CD14-positive monocyte (primary cell): ENCODE measurements around the gene ST6GALNAC3. TPM values are rescaled to one million over a fixed set of nuclear protein-coding genes. Genes with fewer than 3 reads are reported as not detected.

Source experiments
- DNase-seq, 3 donors: peaks; one replicate each; pipeline ENCODE4 v3.0.0-alpha.2; 2011 to 2022
- H2AFZ ChIP-seq: 2 replicates; pipeline ENCODE4 v1.6.0; 2012; ENCODE audit warnings: mild to moderate bottlenecking, low read depth, low read length, inconsistent platforms; ENCODE audit not compliant: insufficient read depth, poor library complexity, severe bottlenecking
- H3K27ac ChIP-seq, 2 donors: 1 replicate in 1 of 2; 2 replicates in 1 of 2; pipeline ENCODE4 v1.5.1; 2012 to 2013; ENCODE audit warnings: low read length in 2 of 2, control low read depth in 1 of 2, inconsistent platforms in 1 of 2, low read depth in 1 of 2, mild to moderate bottlenecking in 1 of 2
- H3K27me3 ChIP-seq, 2 donors: one replicate each; pipeline versions ENCODE4 v1.6.0 to v1.6.1; 2011 to 2013; ENCODE audit warnings: low read length in 2 of 2; ENCODE audit not compliant: control insufficient read depth in 2 of 2, insufficient read depth in 2 of 2
- H3K36me3 ChIP-seq, 2 donors: replicated peaks in 1 of 2; 1 replicate in 1 of 2; 2 replicates in 1 of 2; pipeline versions ENCODE4 v1.5.1 to v1.6.1; 2012 to 2013; ENCODE audit warnings: low read length in 2 of 2, control low read depth in 1 of 2, inconsistent platforms in 1 of 2, mild to moderate bottlenecking in 1 of 2; ENCODE audit not compliant: insufficient read depth in 2 of 2, control insufficient read depth in 1 of 2
- H3K4me1 ChIP-seq, 2 donors: 1 replicate in 1 of 2; 2 replicates in 1 of 2; pipeline versions ENCODE4 v1.5.1 to v1.6.1; 2012 to 2013; ENCODE audit warnings: low read length in 2 of 2, control low read depth in 1 of 2, inconsistent platforms in 1 of 2, mild to moderate bottlenecking in 1 of 2, moderate library complexity in 1 of 2; ENCODE audit not compliant: insufficient read depth in 2 of 2, control insufficient read depth in 1 of 2
- H3K4me2 ChIP-seq: replicated peaks from 2 replicates; pipeline ENCODE3; 2012; ENCODE audit warnings: low read length, moderate library complexity, mild to moderate bottlenecking; ENCODE audit not compliant: poor library complexity, severe bottlenecking; ENCODE audit errors: extremely low read depth
- H3K4me3 ChIP-seq, 3 experiments: fragments of 200-600 bp in 1 of 3; sonication (generic) in 1 of 3; replicated peaks in 1 of 3; 1 replicate in 2 of 3; 2 replicates in 1 of 3; pipeline ENCODE4 v1.5.1; 2011 to 2013; ENCODE audit warnings: low read length in 3 of 3, mild to moderate bottlenecking in 3 of 3, control low read depth in 2 of 3, low read depth in 2 of 3, inconsistent platforms in 1 of 3, moderate library complexity in 1 of 3
- H3K79me2 ChIP-seq: 2 replicates; pipeline ENCODE4 v1.6.0; 2012; ENCODE audit warnings: mild to moderate bottlenecking, control low read depth, inconsistent platforms, low read length, moderate library complexity; ENCODE audit not compliant: insufficient read depth
- H3K9ac ChIP-seq: 2 replicates; pipeline ENCODE4 v1.6.0; 2017; ENCODE audit warnings: low read length, mild to moderate bottlenecking; ENCODE audit not compliant: insufficient read depth, poor library complexity, severe bottlenecking
- H3K9me3 ChIP-seq, 2 donors: replicated peaks in 1 of 2; 1 replicate in 1 of 2; 2 replicates in 1 of 2; pipeline versions ENCODE4 v1.5.1 to v1.6.1; 2012 to 2013; ENCODE audit warnings: low read length in 2 of 2, control low read depth in 1 of 2; ENCODE audit not compliant: control insufficient read depth in 1 of 2, insufficient read depth in 1 of 2
- H4K20me1 ChIP-seq: 2 replicates; pipeline ENCODE4 v1.6.0; 2012; ENCODE audit warnings: mild to moderate bottlenecking, low read length, control low read depth, moderate library complexity; ENCODE audit not compliant: insufficient read depth
- H3K27ac Mint-ChIP-seq, 7 donors: one replicate each; pipeline ENCODE4 v1.8.0; 2020; ENCODE audit warnings: mild to moderate bottlenecking in 7 of 7, mixed read lengths in 7 of 7, moderate library complexity in 6 of 7, inconsistent platforms in 2 of 7
- H3K27me3 Mint-ChIP-seq, 3 donors: one replicate each; pipeline ENCODE4 v1.8.0; 2021 to 2022; ENCODE audit warnings: low read depth in 3 of 3, mild to moderate bottlenecking in 3 of 3, mixed read lengths in 3 of 3, moderate library complexity in 3 of 3, inconsistent platforms in 1 of 3
- H3K36me3 Mint-ChIP-seq, 2 donors: one replicate each; pipeline ENCODE4 v1.8.0; 2020; ENCODE audit warnings: mixed read lengths in 2 of 2, inconsistent platforms in 1 of 2, mild to moderate bottlenecking in 1 of 2
- H3K4me1 Mint-ChIP-seq: one replicate; pipeline ENCODE4 v1.8.0; 2020; ENCODE audit warnings: mild to moderate bottlenecking, mixed read lengths
- H3K4me3 Mint-ChIP-seq, 2 donors: one replicate each; pipeline ENCODE4 v1.8.0; 2020; ENCODE audit warnings: mild to moderate bottlenecking in 2 of 2, mixed read lengths in 2 of 2, moderate library complexity in 1 of 2
- H3K9me3 Mint-ChIP-seq, 7 donors: one replicate each; pipeline ENCODE4 v1.8.0; 2020 to 2022; ENCODE audit warnings: mixed read lengths in 7 of 7, mild to moderate bottlenecking in 6 of 7, moderate library complexity in 6 of 7, inconsistent platforms in 2 of 7
- CTCF ChIP-seq: fragments of 200-600 bp; IDR thresholded peaks from one replicate; pipeline ENCODE4 v1.8.0; 2022; ENCODE audit warnings: antibody characterized with exemption, mild to moderate bottlenecking
- WGBS: methylation state at CpG from one replicate; pipeline ENCODE4 v1.1.5; 2013; ENCODE audit warnings: missing lambda C conversion rate; ENCODE audit not compliant: insufficient coverage; 5-methylcytosine and 5-hydroxymethylcytosine counted together
- intact Hi-C, 2 donors: fragments of 100-400 bp; cut with micrococcal nuclease; formaldehyde crosslinking; loops; one replicate each; pipeline versions ENCODE4 v1.15.0 to v1.15.1; 2023
- polyA plus RNA-seq, 3 donors: library from polyadenylated mRNA; depleted of rRNA in 1 of 3; unstranded in 2 of 3; stranded (reverse) in 1 of 3; fragments of 300-500 nt in 2 of 3; fragments of >200 nt in 1 of 3; fragmentation: Illumina TruSeq in 2 of 3; gene quantifications; 1 replicate in 2 of 3; 2 replicates in 1 of 3; pipeline ENCODE4 v1.2.3, GENCODE V29; 2012 to 2021

The ST6GALNAC3 gene
- polyA plus RNA-seq, 3 donors: 6.5 to 9.2 (median 7.6) TPM

- Histone ChIP-seq H3K36me3 (no peaks in the 10 kb centered on the region), H3K4me2 (no peak overlapping the region), H3K79me2 (no peaks in the 10 kb centered on the region), H3K9ac (no peak overlapping the region), H3K4me1 (peaks cover 3 to 6% of the 10 kb centered on the region in 2 donors), H4K20me1 (no peaks in the 10 kb centered on the region), H3K27me3 (no peaks in the 10 kb centered on the region), H3K27ac (no peak overlapping the region), H3K9me3 (no peaks in the 10 kb centered on the region), H2AFZ (no peak overlapping the region), H3K4me3 (no peak overlapping the region)
- H3K9me3 Mint-ChIP-seq: peaks cover 0 to 3% (median 0%) of the 10 kb centered on the region in 7 donors
- DNase-seq: no peak
- H3K27ac Mint-ChIP-seq: no peak overlapping the region
- WGBS: no CpG with 5 or more reads among the region's 1 CpG
- H3K4me1 Mint-ChIP-seq: peaks cover 9% of the 10 kb centered on the region
- no peak for TF ChIP-seq CTCF
- peaks cover 0 to 2% (median 2%) of the 10 kb centered on the region in 3 donors for H3K27me3 Mint-ChIP-seq
- no peak overlapping the region for H3K4me3 Mint-ChIP-seq
- no peaks in the 10 kb centered on the region for H3K36me3 Mint-ChIP-seq
- intact Hi-C loops: no loop called here
These were observed 199.8 kb downstream of the ST6GALNAC3 start for GRCh38 chr1:76274302-76274701.

GRCh38 chr1:76274718-76275117, 200.2 kb downstream of the ST6GALNAC3 start:
- peaks cover 0 to 2% of the 10 kb centered on the region in 2 donors for H3K4me1 ChIP-seq
- WGBS: 100% methylated on average over 1 of the region's 3 CpGs
- TF ChIP-seq CTCF: no peak
- H3K27ac Mint-ChIP-seq: no peak overlapping the region
- H3K9me3 ChIP-seq: no peaks in the 10 kb centered on the region
- no peak overlapping the region for H3K4me3 ChIP-seq
- no peak overlapping the region for H3K9ac ChIP-seq
- H3K36me3 ChIP-seq: no peaks in the 10 kb centered on the region
- H3K36me3 Mint-ChIP-seq: no peaks in the 10 kb centered on the region
- H3K4me2 ChIP-seq: no peak overlapping the region
- H3K4me3 Mint-ChIP-seq: no peak overlapping the region
- no peaks in the 10 kb centered on the region for H4K20me1 ChIP-seq
- DNase-seq: no peak
- H3K79me2 ChIP-seq: no peaks in the 10 kb centered on the region
- H3K9me3 Mint-ChIP-seq: peaks cover 0 to 3% (median 0%) of the 10 kb centered on the region in 7 donors
- intact Hi-C loops: no loop called here
- peaks cover 0 to 2% (median 2%) of the 10 kb centered on the region in 3 donors for H3K27me3 Mint-ChIP-seq
- no peaks in the 10 kb centered on the region for H3K27me3 ChIP-seq
- H3K27ac ChIP-seq: no peak overlapping the region
- no peak overlapping the region for H2AFZ ChIP-seq
- H3K4me1 Mint-ChIP-seq: peaks cover 4% of the 10 kb centered on the region
